Left lobe of liver (tissue), 1 donor: Measurements from ENCODE around the gene SMIM20. TPM values are rescaled to one million over a fixed set of nuclear protein-coding genes. Genes with fewer than 3 reads are reported as not detected.

ENCODE experiments used
- total RNA-seq: library from RNA; stranded (reverse); gene quantifications from one replicate; pipeline ENCODE4 v1.2.1, GENCODE V29; 2021
- donor health status: DM: no; HTN: yes; CAD: no.

Gene SMIM20
- total RNA-seq, 1 donor from 2014 or later, result 20.4 TPM

Other genes starting within 250 kb of the SMIM20 start
- 5.0 TPM for gene SEL1L3, start 51.2 kb upstream of the SMIM20 start, total RNA-seq